Stimulated activated CD4-positive, alpha-beta T cell treated with anti-CD3 and anti-CD28 coated beads, Interleukin-15, amount 100 ng/mL, for 48 hours (primary cell): ENCODE data around the gene C4BPA.

ENCODE experiments used
- DNase-seq, 2 donors: peaks; one replicate each; pipeline ENCODE4 v3.0.0-alpha.2; 2020; ENCODE audit warnings: low read depth in 2 of 2

The C4BPA gene

GRCh38 chr1:207077012-207077411, 27.0 kb upstream of the C4BPA start:
- no peak for DNase-seq

- peak; percentile 25 to 47 for DNase-seq
Observed at GRCh38 chr1:207077470-207078377, 26.3 kb upstream of the C4BPA start.

- no peak for DNase-seq
Observed at GRCh38 chr1:207078578-207079132, 25.4 kb upstream of the C4BPA start.

GRCh38 chr1:207079706-207080241, 24.3 kb upstream of the C4BPA start:
- DNase-seq = no peak

GRCh38 chr1:207081088-207081487, 22.9 kb upstream of the C4BPA start:
- DNase-seq = no peak

GRCh38 chr1:207081806-207082205, 22.2 kb upstream of the C4BPA start:
- no peak for DNase-seq

GRCh38 chr1:207084232-207084631, 19.8 kb upstream of the C4BPA start:
- DNase-seq = no peak

GRCh38 chr1:207084701-207085180, 19.3 kb upstream of the C4BPA start:
- peak; percentile 17 to 33 for DNase-seq

- no peak for DNase-seq
Observed at GRCh38 chr1:207085887-207086286, 18.1 kb upstream of the C4BPA start.

GRCh38 chr1:207088161-207088560, 15.9 kb upstream of the C4BPA start:
- no peak for DNase-seq

- no peak for DNase-seq
Observed at GRCh38 chr1:207088701-207089626, 15.1 kb upstream of the C4BPA start, which contains the start of gene C4BPB. Gene C4BPB, plus strand, starts transcription at chr1:207088860. Its CDS starts 672 bp downstream, at chr1:207089532.

- no peak for DNase-seq
Observed at GRCh38 chr1:207089627-207090355, 14.2 kb upstream of the C4BPA start.

- DNase-seq = no peak
Observed at GRCh38 chr1:207091200-207091908, 12.7 kb upstream of the C4BPA start.

GRCh38 chr1:207093944-207094343, 10.1 kb upstream of the C4BPA start:
- no peak for DNase-seq

- DNase-seq = peak; percentile 14 to 19
Observed at GRCh38 chr1:207097871-207098324, 6.1 kb upstream of the C4BPA start.

- no peak for DNase-seq
Observed at GRCh38 chr1:207101720-207102119, 2.3 kb upstream of the C4BPA start.

GRCh38 chr1:207102146-207102545, 1.9 kb upstream of the C4BPA start:
- no peak for DNase-seq

- no peak for DNase-seq
Observed at GRCh38 chr1:207102659-207103058, 1.4 kb upstream of the C4BPA start.

GRCh38 chr1:207109004-207109403, 5.0 kb downstream of the C4BPA start:
- DNase-seq = no peak

GRCh38 chr1:207112616-207113296, 8.7 kb downstream of the C4BPA start:
- no peak for DNase-seq
